ENCODE data around the gene RNU2-1. TPM values are rescaled to one million over a fixed set of nuclear protein-coding genes. Genes with fewer than 3 reads are reported as not detected.
"Not testable (repeated sequence)": the region's sequence is repeated elsewhere in the genome, so short reads cannot be mapped to it uniquely, and the experiment has no call there.

RNU2-1 gene
- total RNA-seq, 2 donors from 2014 or later, result 4,759 to 5,082 TPM

DNA sequence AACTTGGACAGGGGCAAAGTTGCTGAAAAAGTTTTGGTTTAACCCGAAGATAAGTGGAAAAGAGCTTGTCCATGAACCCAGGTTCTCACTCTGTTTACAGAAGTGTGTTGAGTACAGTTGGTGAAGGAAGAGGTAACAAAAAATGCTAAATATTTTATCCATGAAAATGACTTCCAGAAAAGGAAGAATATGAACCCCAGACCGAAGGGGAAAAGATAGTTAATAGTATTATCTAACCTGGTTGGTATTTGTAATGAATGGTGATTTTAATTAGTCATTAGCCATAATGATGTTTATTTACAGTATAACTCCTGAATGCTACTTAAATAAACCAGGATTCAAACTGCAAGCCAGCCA lies 22.7 kb downstream of the RNU2-1 start:
- H3K27ac Mint-ChIP-seq, result peak overlapping the region; percentile 92
- no peak for DNase-seq
- H3K4me3 Mint-ChIP-seq, result peak overlapping the region; percentile 92 to 98
- no peaks in the 10 kb centered on the region for H3K9me3 Mint-ChIP-seq
- no peak for ATAC-seq (replicated peaks in 1 of 2)
- no peaks in the 10 kb centered on the region for H3K27me3 Mint-ChIP-seq (ENCODE audit: low read depth)
- H3K36me3 Mint-ChIP-seq (ENCODE audit: insufficient read depth in 2 of 2), result peaks cover 6 to 26% of the 10 kb centered on the region in 2 donors
- H3K4me1 Mint-ChIP-seq (ENCODE audit: low read depth), result peaks cover 44% of the 10 kb centered on the region

- no peaks in the 10 kb centered on the region for H3K9me3 Mint-ChIP-seq
- H3K4me3 Mint-ChIP-seq, result peak overlapping the region; percentile 92 to 98
- DNase-seq (no peak), ATAC-seq (replicated peaks in 1 of 2) (no peak)
- H3K27me3 Mint-ChIP-seq (ENCODE audit: low read depth), result no peaks in the 10 kb centered on the region
- H3K4me1 Mint-ChIP-seq (ENCODE audit: low read depth), result peaks cover 40% of the 10 kb centered on the region
- peaks cover 4 to 22% of the 10 kb centered on the region in 2 donors for H3K36me3 Mint-ChIP-seq (ENCODE audit: insufficient read depth in 2 of 2)
- peak overlapping the region; percentile 92 for H3K27ac Mint-ChIP-seq
Measured at GRCh38 chr17:43210576-43210975, 23.2 kb downstream of the RNU2-1 start.

DNA sequence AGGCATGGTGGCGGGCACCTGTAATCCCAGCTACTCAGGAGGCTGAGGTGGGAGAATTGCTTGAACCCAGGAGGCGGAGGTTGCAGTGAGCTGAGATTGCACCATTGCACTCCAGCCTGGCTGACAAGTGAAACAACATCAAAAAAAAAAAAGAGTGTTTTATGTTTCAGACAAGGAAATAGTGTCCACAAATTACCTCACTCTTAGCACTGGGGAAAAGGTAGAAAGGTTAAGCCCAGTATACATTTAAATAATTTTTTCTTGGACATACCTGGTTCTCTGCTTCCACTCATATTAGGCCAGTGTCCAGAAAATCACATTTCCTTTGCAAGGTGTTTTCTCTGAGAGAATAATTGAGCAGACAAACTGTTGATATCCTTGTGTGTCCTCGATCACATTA lies 30.8 kb downstream of the RNU2-1 start:
- ATAC-seq (replicated peaks in 1 of 2); H3K9me3 Mint-ChIP-seq; H3K27me3 Mint-ChIP-seq (ENCODE audit: low read depth): not testable (repeated sequence)

GRCh38 chr17:43200127-43200526 lies 33.6 kb downstream of the RNU2-1 start:
- peak overlapping the region in 1 of 2 donors; percentile 17 for H3K4me3 Mint-ChIP-seq
- no peaks in the 10 kb centered on the region for H3K27me3 Mint-ChIP-seq (ENCODE audit: low read depth)
- H3K4me1 Mint-ChIP-seq (ENCODE audit: low read depth), result peaks cover 9% of the 10 kb centered on the region
- DNase-seq (no peak), ATAC-seq (replicated peaks in 1 of 2) (peak in 1 of 2 donors; percentile 28)
- H3K36me3 Mint-ChIP-seq (ENCODE audit: insufficient read depth in 2 of 2), result peaks cover 13 to 29% of the 10 kb centered on the region in 2 donors
- no peaks in the 10 kb centered on the region for H3K9me3 Mint-ChIP-seq
- peak overlapping the region; percentile 82 for H3K27ac Mint-ChIP-seq

More for the DNA sequence above, 30.8 kb downstream of the RNU2-1 start:
- H3K4me1 Mint-ChIP-seq (ENCODE audit: low read depth); H3K27ac Mint-ChIP-seq; H3K4me3 Mint-ChIP-seq; DNase-seq: not testable (repeated sequence)
- H3K36me3 Mint-ChIP-seq (ENCODE audit: insufficient read depth in 2 of 2), result peaks cover 7 to 20% of the 10 kb centered on the region in 2 donors

DNA sequence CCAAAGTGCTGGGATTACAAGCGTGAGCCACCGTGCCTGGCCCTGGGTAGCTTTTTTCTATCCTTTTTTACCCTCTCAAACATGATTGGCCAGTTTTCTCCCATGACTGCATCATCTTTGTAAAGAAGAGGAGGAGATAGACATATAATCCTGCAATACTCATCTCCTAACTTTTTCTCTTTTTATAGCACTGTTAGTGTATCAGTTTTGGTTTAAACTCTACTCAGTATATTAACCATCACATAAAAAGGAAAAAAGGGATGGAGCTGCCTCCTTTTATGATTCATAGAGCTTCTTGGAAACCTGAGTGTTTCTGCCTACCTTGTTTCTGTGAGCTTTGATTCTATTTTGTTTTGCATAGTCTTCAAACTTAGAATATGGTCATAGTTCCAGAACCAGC lies 34.1 kb downstream of the RNU2-1 start:
- Mint-ChIP-seq H3K27me3 (ENCODE audit: low read depth) (no peaks in the 10 kb centered on the region), H3K4me3 (peak overlapping the region; percentile 17 to 24), H3K27ac (peak overlapping the region; percentile 82), H3K9me3 (no peaks in the 10 kb centered on the region), H3K36me3 (ENCODE audit: insufficient read depth in 2 of 2) (peaks cover 14 to 32% of the 10 kb centered on the region in 2 donors), H3K4me1 (ENCODE audit: low read depth) (peaks cover 9% of the 10 kb centered on the region)
- no peak for DNase-seq
- ATAC-seq (replicated peaks in 1 of 2), result peak; percentile 29 to 69

GRCh38 chr17:43193251-43193650 lies 40.5 kb downstream of the RNU2-1 start:
- DNase-seq (no peak), ATAC-seq (replicated peaks in 1 of 2) (no peak)
- no peak overlapping the region for H3K27ac Mint-ChIP-seq
- no peak overlapping the region for H3K4me3 Mint-ChIP-seq
- no peaks in the 10 kb centered on the region for H3K9me3 Mint-ChIP-seq
- no peaks in the 10 kb centered on the region for H3K4me1 Mint-ChIP-seq (ENCODE audit: low read depth)
- H3K36me3 Mint-ChIP-seq (ENCODE audit: insufficient read depth in 2 of 2), result peaks cover 13 to 53% of the 10 kb centered on the region in 2 donors
- H3K27me3 Mint-ChIP-seq (ENCODE audit: low read depth), result no peaks in the 10 kb centered on the region

GRCh38 chr17:43186656-43187055 lies 47.1 kb downstream of the RNU2-1 start:
- not testable (repeated sequence) for H3K9me3 Mint-ChIP-seq; DNase-seq; H3K27ac Mint-ChIP-seq; ATAC-seq (replicated peaks in 1 of 2); H3K27me3 Mint-ChIP-seq (ENCODE audit: low read depth); H3K4me3 Mint-ChIP-seq; H3K4me1 Mint-ChIP-seq (ENCODE audit: low read depth)
- peaks cover 5 to 22% of the 10 kb centered on the region in 2 donors for H3K36me3 Mint-ChIP-seq (ENCODE audit: insufficient read depth in 2 of 2)

DNA sequence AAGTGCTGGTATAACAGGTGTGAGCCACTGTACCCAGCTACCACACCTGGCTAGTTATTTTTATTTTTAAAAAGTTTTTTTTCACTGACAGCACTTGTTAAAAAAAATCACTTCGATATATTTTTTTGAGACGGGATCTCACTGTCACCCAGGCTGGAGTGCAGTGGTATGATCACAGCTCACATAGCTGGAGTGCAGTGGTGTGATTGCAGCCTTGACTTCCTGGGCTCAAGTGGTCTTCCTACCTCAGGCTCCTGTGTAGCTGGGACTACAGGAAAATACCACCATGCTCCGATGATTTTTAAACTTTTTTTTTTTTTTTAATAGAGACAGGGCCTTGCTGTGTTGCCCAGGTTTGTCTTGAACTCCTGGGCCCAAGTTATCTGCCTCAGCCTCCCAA lies 49.9 kb downstream of the RNU2-1 start:
- Mint-ChIP-seq H3K27ac (no peak overlapping the region), H3K4me3 (no peak overlapping the region), H3K36me3 (ENCODE audit: insufficient read depth in 2 of 2) (peaks cover 4 to 10% of the 10 kb centered on the region in 2 donors), H3K4me1 (ENCODE audit: low read depth) (no peaks in the 10 kb centered on the region), H3K9me3 (no peaks in the 10 kb centered on the region), H3K27me3 (ENCODE audit: low read depth) (no peaks in the 10 kb centered on the region)
- ATAC-seq (replicated peaks in 1 of 2) (no peak), DNase-seq (no peak)

Other genes starting within 250 kb of the RNU2-1 start
- gene RPL27, start 235.6 kb downstream of the RNU2-1 start, total RNA-seq, result 1,000 to 10,000 TPM; 1,142 to 1,191 TPM
- gene IFI35, start 227.2 kb downstream of the RNU2-1 start, total RNA-seq, result 10 to 100 TPM; 28.3 to 63.3 TPM
- gene VAT1, start 211.6 kb downstream of the RNU2-1 start, total RNA-seq, result 10 to 100 TPM; 13.2 to 23.2 TPM
- gene RND2, start 208.7 kb downstream of the RNU2-1 start, total RNA-seq, result not detected
- 100 to 1,000 TPM; 111 to 137 TPM for gene BRCA1, start 108.6 kb downstream of the RNU2-1 start, total RNA-seq
- 10 to 100 TPM; 86.3 to 92.1 TPM for gene NBR1, start 62.8 kb downstream of the RNU2-1 start, total RNA-seq
- 10 to 100 TPM; 11.7 to 21.6 TPM for gene TMEM106A, start 22.1 kb downstream of the RNU2-1 start, total RNA-seq
- gene CCDC200, start 5.4 kb downstream of the RNU2-1 start, total RNA-seq, result under 1 TPM in 1 of 2 donors, not detected in 1; 0.74 TPM
- 1 to 10 TPM; 3.2 to 3.6 TPM for gene ARL4D, start 165.0 kb upstream of the RNU2-1 start, total RNA-seq
- 10 to 100 TPM; 53.8 to 61.1 TPM for gene DHX8, start 250.0 kb upstream of the RNU2-1 start, total RNA-seq